Measurements from ENCODE around the gene TMED1.

The TMED1 gene

GRCh38 chr19:10876459-10877240, 40.6 kb upstream of the TMED1 start:
- H3K27ac ChIP-seq (replicated peaks), result no peak overlapping the region
- TF ChIP-seq SPI1 (IDR thresholded peaks at IDR 0.05; ENCODE audit: borderline replicate concordance, low read depth) (no peak), CTCF (IDR thresholded peaks at IDR 0.05; ENCODE audit: insufficient read depth, low read length) (no peak)
- H3K4me3 ChIP-seq (replicated peaks; ENCODE audit: insufficient read depth, low read length), result no peak overlapping the region
- DNase-seq (ENCODE audit: low read depth in 1 of 2, low spot score in 1 of 2), result no peak
- no peaks in the 10 kb centered on the region for H3K27me3 ChIP-seq (ENCODE audit: insufficient read depth, poor library complexity, severe bottlenecking)

- H3K27me3 ChIP-seq (ENCODE audit: insufficient read depth, poor library complexity, severe bottlenecking), result no peaks in the 10 kb centered on the region
- no peak overlapping the region for H3K27ac ChIP-seq (replicated peaks)
- no peak for TF ChIP-seq SPI1 (IDR thresholded peaks at IDR 0.05; ENCODE audit: borderline replicate concordance, low read depth)
- TF ChIP-seq GABPA (IDR thresholded peaks at IDR 0.05; ENCODE audit: low read depth), result no peak
- TF ChIP-seq CTCF (IDR thresholded peaks at IDR 0.05; ENCODE audit: insufficient read depth, low read length), result no peak
- no peak for TF ChIP-seq REST (IDR thresholded peaks at IDR 0.05; ENCODE audit: insufficient replicate concordance, low read depth)
- no peak for TF ChIP-seq POLR2AphosphoS5 (IDR thresholded peaks at IDR 0.05; ENCODE audit: low read depth)
- no peak for DNase-seq (ENCODE audit: low read depth in 1 of 2, low spot score in 1 of 2)
- no peak overlapping the region for H3K4me3 ChIP-seq (replicated peaks; ENCODE audit: insufficient read depth, low read length)
These were observed 38.0 kb upstream of the TMED1 start for GRCh38 chr19:10874024-10874423.

- Histone ChIP-seq H3K4me3 (replicated peaks; ENCODE audit: insufficient read depth, low read length) (peak overlapping the region; percentile 88), H3K27ac (replicated peaks) (no peak overlapping the region), H3K27me3 (ENCODE audit: insufficient read depth, poor library complexity, severe bottlenecking) (no peaks in the 10 kb centered on the region)
- no peak for TF ChIP-seq SPI1 (IDR thresholded peaks at IDR 0.05; ENCODE audit: borderline replicate concordance, low read depth)
- TF ChIP-seq POLR2AphosphoS5 (IDR thresholded peaks at IDR 0.05; ENCODE audit: low read depth), result no peak
- TF ChIP-seq REST (IDR thresholded peaks at IDR 0.05; ENCODE audit: insufficient replicate concordance, low read depth), result no peak
- no peak for TF ChIP-seq CTCF (IDR thresholded peaks at IDR 0.05; ENCODE audit: insufficient read depth, low read length)
- no peak for TF ChIP-seq GABPA (IDR thresholded peaks at IDR 0.05; ENCODE audit: low read depth)
- DNase-seq (ENCODE audit: low read depth in 1 of 2, low spot score in 1 of 2), result no peak
These were observed 36.6 kb upstream of the TMED1 start for GRCh38 chr19:10872546-10873107.

All from HL-60 (cell line).